HCEC 1CT (cell line): Measurements from ENCODE around the gene NRXN3.
A peak's percentile ranks its signal among the peaks of the same experiment; 100 is the strongest.

Experiments used
- DNase-seq: peaks from one replicate; pipeline ENCODE4 v3.0.0-alpha.2; 2017

NRXN3 gene

DNA sequence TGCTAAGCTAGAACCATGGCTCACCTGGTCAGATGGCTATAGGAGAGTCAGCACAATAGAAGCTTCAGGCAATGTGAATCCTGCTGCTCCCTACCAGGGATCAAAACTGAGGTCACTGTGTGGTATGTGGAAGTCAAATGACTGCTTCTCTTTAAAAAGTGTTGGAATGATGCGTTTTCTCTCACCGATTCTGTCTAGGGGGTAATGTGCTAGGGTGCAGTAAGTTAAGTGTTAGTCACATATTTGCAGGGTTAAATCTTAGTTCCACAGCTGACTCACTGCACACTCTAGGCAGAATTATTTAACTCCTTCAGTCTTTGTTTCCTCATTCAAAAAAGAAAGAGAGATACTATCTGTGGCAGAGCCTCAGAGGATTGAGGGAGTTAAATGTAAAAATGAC is 1344.5 kb downstream of the NRXN3 start:
- peak; percentile 86 for DNase-seq

DNA sequence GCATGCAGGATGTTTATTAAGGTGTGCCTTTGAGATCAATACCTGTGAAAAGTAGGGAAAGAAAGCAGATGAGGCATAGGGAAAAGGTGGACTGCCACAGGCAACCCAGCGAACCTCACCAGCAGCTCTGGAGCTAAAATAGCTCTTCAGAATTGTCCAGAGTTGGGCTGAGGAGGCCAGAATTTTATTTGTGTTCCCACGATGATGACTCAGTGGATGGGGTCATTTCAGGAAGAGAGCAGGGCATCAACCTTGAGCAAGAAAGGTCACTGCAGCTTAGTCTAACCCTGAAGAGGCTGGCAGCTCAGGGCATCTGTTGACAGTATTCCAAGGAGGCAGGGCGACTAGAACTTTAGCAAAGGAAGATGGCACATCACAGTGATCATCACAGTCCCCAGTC is 1345.0 kb downstream of the NRXN3 start:
- DNase-seq: peak; percentile 46

DNA sequence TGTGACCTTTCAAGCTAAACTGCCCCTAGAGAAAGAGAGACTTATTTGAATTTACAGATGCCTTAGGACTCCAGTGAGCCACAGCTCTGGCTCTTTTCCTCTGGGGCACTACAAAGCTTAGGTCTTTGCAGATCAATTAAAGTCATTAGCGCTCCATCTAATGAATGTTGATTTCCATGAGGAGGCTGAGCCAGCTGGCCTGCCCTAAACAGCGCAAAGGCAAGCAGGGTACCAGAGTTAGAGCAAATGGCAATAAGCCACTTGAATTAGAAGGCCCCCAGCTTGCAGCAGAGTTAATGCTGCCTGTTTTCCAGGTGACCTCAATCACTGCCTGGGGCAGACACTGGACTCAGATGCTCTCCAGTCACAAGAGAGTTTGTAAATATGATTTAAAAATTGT is 1345.8 kb downstream of the NRXN3 start:
- DNase-seq: no peak

DNA sequence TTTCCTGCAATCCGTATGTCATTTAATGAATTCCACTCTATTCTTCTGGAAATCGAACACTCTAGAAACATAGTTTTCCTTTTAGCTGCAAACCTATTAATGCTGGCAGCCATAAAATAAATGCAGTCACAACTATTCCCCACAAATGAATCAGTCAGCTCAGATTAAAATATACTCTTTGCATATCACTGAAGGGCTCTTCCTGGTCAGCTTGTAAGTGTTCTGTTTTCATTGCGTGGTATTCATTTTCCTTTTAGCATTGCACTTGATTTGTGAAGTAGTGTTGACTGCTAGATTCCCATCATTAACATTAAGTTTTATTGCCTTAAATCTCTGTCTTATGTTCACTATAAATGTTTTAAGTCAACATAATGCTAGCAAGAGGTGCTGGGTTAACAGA is 1355.2 kb downstream of the NRXN3 start:
- no peak for DNase-seq

DNA sequence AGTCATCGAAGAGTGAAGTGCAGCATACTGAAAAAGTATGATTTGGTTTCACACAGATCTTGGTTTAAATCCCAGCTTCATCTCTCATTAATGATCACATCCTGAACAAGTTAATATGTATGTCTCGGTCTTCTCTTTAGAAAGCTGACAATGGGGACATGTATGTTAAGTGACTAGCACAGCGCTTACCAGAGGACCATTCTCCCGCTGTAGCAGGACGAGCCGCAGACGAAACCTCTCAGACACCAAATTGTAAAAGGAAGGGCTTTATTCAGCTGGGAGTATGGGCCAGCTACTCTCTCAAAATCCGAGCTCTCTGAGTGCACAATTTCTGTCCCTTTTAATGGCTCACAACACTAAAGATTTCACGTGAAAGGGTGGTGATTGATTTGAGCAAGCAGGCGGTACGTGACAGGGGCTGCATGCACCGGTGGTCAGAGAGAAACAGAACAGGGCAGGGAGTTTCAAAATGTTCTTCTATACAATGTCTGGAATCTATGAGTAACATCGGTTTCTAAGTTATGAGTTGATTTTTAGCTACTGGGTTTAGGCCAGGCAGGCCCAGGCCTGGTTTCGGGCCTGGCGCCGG is 1358.7 kb downstream of the NRXN3 start:
- DNase-seq: no peak

DNA sequence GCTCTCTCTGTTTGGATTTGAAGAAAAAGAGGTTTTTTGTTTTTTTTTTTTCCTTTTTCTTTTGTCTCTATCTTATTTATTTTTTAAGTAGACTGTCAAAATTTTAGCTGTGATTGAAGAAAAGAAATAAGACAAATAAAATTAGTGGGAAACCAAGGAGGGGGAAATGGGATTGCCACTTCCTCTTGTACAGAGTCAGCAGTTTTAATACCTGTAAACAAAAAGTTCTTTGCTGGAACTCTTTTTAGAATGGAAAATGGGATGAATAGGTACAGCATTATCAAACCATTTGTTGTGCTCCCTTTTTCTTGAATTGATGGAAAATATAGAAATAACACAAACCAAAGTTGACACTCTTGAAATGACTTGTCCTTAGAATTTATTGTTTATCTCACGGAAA is 1360.4 kb downstream of the NRXN3 start:
- no peak for DNase-seq

DNA sequence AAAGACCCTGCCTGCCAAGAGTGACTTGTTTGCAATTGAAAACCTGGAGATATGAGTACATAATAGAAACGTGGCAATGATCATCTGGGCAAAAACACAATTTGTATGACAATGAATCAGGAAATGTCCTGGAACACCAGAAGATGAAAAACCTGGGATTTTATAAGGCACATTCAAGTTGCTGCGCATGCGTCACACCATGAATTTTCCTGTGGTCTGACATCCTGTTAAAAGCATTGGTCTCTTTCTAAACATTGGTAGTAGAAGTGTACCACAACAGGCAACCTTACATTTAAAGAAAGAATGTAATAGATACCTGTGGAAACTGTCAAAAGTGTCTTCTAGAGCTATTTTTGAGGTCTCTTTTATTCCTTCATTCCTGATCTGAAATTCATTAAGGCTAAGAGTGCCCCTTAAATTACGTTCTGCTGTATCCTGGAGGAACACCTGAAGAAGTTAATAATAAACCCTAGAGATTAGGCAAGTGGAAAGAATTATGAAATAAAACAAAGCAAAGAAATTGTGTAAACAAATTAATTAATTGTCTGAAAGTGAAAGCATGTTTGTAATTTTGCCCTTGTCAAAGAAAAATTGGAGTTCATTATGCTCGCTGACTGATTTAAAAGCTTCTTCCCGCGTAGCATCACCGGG is 1364.7 kb downstream of the NRXN3 start:
- no peak for DNase-seq

DNA sequence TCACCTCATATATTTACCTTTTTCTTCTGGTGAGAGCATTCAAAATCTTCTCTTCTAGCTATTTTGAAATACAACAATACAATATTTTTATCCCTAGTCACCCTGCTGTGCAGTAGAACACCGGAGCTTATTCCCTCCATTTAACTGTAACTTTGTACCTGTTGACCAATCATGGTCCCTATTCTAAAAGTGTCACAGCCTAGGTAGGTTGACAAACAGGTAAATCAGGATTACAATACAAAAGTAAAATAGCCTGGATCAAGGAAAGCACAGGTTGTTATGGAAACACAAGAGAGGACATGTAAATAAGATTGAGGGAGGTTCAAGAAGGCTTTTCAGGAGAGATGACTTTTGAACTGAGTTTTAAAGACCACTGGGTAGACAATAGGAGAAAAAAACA is 1370.2 kb downstream of the NRXN3 start:
- DNase-seq: no peak

DNA sequence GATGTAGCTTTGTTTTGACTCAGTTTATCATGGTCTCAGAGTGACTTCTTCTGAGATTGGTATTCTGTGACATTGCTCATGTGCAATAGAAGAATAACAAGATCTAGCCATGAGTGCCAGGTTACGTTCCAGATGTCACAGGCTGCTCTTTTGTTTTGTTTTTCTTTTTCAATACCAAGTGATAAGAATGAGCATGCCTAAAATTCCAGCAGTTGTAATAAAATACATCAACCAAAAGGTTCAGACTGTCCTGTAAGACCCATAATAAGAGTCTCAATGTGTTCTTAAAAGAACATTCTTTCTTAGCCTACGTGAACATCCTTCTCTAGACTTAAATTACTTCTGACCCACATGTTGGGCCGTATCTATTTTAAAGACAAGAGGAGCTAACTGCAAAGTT is 1371.9 kb downstream of the NRXN3 start:
- no peak for DNase-seq

DNA sequence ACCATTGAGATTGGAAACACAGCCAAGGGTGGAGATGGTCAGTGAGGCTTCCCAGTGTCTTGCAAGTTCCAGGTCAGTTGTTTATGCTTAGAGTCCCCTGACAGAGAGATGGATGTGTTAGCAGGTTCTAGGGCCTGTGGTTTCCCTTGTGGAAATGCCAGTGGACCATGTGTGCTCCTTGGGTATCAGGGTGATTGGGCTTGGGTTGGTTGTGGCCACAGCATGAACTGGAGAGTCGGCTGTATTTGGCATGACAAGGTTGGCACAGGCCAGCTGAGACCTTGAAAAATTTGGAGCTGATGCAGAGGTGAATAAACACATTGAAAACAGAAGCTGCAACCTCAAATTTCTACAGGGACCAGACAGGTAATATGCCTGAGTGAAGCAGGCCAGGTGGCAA is 1373.2 kb downstream of the NRXN3 start:
- DNase-seq: no peak

DNA sequence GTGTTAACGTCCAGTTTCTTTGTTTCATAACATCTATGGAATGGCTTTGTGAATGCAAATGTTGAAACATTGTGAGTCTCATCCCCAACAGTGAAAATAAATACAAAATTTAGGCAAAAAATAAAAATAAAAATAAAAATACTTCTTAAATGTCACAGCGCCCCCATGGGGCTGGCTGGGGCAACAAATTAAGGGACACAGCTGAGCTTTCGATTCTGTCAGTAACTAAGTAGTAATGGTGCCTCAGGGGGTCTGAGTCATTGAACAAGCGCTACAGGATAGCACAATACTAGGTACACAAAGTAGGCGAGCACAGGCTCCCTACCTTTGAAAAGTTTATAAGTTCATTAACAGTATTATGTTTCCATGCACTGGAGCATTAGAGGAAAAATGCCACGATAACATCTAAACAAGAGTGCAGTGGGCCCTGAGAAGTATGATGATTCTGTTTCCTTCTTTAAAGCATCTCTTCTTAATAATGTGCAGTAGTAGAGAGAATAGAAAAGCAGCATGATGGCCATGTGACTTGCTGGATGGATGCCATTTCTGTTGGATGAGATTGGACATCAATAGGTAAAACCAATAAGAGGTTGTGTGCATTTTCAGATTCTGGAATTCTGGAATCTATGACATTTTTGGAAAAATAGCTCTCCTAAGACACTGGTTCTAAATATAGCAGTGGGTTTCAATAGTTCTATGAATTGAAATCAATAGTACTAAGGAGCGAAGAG is 1374.0 kb downstream of the NRXN3 start:
- peak; percentile 48 for DNase-seq

DNA sequence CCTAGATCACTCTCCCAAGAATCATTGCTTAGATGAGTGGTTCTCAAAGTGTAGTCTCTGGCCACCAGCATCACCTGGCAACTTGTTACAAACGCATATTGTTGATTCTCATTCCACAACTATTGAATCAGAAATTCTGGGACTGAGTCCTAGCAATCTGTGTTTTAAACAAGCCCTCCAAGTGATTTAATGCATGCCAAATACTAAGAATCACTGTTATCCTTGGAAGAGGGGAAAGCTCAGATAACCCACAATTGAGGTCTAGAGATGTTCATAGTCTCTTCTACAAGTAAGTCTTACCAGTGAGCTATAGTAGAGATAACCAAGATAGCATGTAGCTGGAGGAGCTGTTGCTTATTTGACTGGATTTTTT is 1374.5 kb downstream of the NRXN3 start:
- peak; percentile 5 for DNase-seq

DNA sequence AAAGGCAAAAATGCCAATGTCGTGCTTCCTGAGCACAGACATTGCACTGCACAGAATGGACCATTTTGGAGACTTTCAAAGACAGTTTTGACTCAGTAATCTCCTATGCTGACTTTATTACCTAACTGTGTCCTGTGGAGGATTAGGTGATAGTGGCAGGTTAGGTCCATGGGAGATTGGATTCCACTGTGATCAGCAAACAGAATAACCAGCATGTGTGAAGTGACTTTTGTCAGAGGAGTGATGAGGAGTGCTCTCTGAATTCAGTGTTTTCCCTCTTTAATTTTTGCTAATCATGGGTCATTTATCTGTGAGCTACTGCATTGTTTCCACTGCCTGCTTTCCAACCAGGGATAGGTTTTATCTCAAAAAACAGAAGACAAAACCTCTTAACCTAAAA is 1378.7 kb downstream of the NRXN3 start:
- DNase-seq: no peak

DNA sequence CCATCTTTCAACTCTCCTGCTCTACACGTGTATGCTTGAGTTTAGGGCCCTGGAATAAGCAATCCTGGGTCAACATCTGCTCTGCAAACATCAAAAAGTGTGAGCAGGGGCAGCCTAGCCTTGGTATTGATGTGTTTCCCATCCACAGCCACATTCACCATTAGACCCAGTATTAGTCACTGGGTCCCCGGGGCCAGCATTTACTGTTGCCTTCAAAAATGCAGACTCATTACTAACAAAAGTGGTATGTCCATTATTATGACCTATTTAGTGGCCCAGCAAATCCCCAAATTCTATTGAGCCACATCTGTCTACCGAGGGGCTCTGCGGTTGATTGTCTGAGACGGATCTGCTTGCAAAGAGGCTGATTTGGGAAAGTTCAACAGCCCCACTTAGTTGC is 1379.3 kb downstream of the NRXN3 start:
- DNase-seq: peak; percentile 41

DNA sequence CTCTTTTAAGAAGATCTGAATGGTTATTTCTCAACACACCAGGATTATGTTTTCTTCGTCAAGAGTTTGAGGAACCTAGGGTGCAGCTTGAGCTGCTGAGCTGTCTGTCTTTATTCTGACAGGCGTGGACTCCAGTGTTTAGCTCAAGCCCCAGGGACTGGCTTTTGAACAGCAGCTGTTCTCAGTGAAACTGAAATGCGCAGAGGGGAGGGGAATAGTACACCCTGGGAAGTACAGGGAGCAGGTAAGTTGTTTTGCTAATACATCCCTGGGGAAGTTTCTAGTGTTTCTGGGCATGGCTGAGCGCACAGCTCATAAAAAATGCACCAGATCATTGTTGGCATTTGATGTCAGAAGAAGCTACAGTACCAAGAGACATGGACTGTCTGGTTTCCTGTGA is 1381.3 kb downstream of the NRXN3 start:
- DNase-seq: no peak

DNA sequence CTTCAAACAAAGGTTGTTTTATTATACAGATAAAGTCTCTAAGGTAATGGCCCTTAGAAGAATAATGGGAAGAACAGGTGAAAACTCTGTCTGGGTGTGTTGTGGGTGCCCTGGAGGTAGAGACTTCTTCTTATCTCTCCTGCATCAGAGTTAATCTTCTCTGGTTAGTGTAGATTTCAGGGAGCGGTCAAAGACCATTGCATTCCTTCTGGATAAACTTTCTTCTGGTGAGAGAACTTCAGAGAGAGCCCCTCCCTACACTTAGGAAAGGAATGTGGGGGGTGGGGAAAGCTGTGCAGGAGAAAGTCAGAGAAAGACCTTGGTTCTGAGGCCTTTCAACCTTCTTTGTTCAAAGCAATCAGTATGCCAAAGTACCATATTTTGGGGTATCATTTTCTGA is 1382.6 kb downstream of the NRXN3 start:
- DNase-seq: no peak

DNA sequence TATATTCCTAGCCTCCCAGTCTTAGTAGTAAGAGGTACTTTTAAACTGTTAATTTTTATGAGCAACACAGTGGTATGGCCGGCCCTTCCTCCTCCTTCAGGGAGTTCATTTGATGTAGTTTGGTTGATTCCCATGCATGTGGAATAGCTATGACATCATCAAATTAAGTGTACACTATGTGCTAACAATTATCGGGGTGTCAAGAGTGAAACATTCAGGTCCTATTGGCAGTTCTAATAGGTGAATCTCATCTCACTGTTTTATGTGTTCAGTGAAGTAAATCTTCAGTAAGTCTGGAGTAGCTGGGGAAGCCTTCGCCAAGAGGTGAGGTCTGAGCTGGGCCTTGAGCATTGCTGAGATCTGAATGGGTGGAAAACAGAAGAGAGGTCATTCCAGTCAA is 1384.6 kb downstream of the NRXN3 start:
- no peak for DNase-seq

DNA sequence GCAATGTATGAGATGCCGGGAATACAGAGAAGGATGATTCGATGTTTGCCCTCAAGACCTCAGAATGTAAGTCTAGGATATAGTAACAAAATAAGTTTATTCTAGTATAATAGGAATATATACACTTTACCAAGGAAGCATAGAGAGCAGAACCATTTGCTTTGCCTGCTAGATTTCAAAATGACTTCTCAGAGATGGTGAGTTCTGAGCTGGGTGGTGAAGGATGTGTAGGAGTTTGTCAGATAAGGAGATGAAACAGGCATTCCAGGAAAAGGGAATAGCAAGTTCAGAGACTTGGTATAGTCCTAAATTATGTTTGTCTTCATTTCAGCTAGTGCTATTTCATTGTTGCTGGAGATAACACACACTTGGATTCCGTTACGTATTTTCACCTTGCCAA is 1385.3 kb downstream of the NRXN3 start:
- no peak for DNase-seq

DNA sequence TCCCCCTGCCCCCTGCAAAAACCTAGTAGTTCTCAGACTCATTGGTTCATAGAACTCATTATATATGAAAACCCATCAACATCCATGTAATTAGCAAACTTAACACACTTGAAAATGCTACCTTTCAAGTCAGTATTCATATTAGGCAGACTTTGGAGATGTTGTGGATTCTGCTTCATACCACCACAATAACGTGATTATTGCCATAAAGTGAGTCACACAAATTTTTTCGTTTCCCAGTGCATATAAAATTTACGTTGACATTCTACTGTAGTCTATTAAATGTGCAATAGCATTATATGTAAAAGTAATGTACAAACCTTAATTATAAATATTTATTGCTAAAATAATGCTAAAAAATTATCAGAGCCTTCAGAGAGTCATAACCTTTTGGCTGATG is 1387.1 kb downstream of the NRXN3 start:
- DNase-seq: peak; percentile 25

DNA sequence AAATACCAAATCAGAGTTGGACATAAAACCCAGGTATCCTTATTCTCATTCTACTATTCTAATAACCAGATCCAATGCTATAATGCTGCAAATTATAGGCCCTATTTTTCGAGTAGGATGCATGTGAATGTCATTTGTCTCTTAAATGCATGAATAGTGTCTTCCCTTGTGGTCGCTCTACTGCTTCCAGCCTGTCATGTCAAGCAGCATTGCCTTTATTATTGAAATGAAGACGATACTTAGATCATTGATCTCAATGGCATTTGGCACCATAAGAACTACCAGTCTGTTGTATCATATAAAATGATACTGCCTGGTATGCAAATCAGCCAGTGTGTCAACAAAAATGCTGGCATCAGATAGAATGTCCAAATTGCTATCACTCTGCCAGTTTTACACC is 1392.0 kb downstream of the NRXN3 start:
- DNase-seq: no peak

DNA sequence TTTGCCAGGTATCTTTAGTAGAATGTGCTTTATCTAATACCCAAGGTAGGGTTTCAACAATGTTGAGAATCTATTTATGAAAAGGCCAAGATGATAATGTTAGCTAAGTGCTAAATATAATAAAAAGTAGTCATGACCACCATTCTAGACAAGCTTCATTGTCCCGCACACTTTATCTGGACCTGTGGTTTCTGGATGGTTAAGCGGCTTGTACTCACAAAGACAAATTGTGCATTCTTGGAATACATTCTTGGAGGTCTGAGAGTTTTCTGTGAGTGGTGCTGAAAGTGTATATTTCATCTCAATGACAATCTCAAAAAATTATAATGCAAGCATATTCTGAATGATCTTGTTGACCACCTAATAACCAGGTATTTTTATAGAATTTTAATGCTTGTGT is 1394.2 kb downstream of the NRXN3 start:
- no peak for DNase-seq

DNA sequence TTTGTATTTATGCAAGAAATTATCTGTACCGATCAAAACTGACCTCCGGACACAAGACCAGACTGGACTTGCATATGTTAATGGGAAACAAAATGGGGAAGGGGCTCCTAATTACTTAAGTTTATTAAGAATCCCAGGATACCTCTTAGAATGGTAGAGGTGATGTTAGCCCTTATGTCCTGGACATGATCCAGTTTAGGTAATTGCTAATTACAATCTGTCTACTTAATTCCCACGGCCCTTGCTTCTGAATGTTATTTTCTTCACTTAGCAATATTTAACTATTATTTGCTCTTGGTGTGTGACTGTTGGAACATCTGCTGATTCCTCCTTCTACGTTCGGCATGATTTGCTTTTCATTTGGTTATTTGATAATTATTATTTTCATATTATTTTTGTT is 1397.1 kb downstream of the NRXN3 start:
- DNase-seq: no peak

DNA sequence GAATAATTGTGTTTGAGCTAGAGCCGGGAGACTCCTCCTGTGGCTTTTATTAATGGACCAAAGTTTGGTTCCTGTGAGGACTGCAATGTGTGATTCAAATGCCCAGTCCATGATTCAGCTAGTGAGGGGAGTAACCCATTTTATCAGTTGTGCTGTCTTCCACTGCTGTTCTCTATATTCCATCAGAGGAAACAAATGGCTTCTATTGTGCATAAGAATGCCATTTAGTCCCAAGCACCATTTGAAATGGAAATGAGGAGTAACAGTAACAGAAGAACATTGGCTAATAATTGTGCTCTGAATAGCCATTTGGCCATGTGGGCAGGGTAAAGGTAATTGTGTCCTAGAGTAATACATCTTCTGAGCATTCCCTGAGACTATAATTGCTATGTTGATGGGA is 1398.4 kb downstream of the NRXN3 start:
- DNase-seq: no peak

DNA sequence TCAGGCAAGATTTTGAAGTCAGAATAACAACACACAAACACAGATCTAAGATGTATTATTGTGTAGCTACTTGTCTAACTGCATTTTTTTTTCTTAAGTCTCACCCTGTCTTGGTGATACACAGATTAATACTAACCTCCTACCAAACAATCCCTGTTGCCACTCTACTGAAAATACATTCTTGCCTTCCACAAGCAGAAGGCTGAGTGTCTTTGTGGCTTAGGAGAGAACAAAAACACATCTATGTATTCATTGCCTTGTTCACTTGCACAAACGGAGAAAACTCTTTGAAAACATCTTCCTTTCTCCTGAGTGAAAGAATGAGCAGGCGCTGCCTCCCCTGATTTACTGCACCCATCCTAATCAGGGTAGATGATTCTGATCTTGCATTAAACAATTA is 1398.9 kb downstream of the NRXN3 start:
- no peak for DNase-seq

DNA sequence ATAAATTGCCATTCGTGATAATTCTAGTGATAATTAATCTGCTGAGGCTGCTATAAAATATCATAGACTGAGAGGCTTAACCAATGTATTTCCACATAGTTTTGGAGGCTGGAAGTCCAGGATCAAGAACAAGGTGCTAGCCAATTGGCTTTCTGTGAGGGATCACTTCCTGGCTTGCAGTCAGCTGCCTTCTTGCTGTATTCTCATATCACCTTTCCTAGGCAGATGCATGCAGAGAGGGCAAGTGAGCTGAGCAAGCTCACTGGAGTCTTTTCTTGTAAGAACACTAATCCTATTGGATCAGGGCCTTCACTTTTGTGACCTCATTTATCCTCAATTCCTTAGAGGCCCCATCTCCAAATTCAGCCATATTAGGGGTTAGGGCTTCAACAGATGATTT is 1400.5 kb downstream of the NRXN3 start:
- no peak for DNase-seq
